HG02943 (cell line): ENCODE results near the gene LGALS4.
A peak's percentile ranks its signal among the peaks of the same experiment; 100 is the strongest.
"Not testable (repeated sequence)": the region's sequence is repeated elsewhere in the genome, so short reads cannot be mapped to it uniquely, and the experiment has no call there.

Source experiments
- ATAC-seq: cut with Tn5 transposase; IDR thresholded peaks from one replicate; pipeline ENCODE4 v1.9.1; 2021; ENCODE audit warnings: mild to moderate bottlenecking, low read depth, moderate library complexity; ENCODE audit not compliant: unreplicated experiment

Gene LGALS4

DNA sequence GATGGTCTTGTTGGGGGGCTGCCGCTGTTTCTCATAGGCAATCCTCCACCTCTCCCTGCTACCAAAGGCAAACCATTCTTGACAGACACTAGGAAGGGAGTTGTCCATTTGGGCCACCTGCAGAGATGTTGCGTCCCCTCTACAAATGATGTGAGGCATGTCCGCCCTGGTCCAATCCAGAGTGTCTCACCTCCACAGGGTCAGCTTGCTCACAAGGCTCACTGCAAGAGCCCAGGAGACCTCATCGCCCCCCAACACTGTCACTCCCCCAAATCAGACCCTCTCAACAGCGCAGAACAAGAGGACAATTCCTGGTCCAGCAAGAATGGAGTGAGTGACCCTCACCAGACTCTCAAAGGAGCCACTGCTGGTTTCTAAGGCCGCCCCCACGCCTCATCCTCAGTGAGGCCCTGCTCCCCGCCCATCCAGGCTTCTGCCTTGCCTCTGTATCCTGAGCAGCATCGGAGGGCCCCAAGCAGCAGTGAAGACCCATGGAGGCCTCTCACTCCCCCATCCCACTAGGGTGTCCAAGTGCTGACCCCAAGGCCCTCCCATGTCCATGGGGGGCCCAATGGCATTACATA lies 30.5 kb upstream of the LGALS4 start:
- no peak for ATAC-seq

DNA sequence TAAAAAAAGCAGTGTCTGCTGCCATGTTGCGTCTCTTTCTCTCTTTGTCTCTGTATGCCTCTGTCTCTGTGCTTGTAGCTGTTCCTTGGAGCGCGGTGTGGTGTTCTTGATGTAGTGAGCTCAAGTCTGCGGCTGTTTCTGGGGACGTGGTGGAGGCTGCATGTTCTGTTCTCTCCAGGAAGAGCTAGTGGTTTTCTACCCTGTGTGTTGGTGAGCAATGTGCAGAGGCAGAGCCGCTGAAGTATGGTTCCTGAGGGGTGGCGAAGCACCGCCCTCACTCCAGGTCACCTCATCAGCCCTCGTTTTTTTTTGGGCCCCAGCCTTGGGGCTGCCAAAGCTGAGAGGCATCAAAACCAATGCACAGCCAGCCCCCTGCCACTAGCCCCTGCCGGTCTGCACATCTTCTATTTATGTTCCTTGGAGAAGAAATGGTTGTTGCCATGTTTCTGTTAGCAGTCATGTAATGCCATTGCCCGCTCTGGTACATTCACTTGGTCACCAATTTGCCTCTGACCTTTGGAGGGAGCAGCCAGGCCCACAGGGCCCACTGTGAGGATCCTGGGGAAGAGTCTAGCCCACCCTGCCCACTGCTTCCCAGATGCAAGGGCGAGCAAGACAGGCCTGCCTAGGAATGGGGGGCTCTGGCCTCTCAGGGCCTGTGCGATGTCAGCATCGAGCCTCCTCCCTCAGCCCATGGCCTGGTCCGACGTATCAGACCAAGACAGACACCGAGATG lies 29.9 kb upstream of the LGALS4 start:
- no peak for ATAC-seq

DNA sequence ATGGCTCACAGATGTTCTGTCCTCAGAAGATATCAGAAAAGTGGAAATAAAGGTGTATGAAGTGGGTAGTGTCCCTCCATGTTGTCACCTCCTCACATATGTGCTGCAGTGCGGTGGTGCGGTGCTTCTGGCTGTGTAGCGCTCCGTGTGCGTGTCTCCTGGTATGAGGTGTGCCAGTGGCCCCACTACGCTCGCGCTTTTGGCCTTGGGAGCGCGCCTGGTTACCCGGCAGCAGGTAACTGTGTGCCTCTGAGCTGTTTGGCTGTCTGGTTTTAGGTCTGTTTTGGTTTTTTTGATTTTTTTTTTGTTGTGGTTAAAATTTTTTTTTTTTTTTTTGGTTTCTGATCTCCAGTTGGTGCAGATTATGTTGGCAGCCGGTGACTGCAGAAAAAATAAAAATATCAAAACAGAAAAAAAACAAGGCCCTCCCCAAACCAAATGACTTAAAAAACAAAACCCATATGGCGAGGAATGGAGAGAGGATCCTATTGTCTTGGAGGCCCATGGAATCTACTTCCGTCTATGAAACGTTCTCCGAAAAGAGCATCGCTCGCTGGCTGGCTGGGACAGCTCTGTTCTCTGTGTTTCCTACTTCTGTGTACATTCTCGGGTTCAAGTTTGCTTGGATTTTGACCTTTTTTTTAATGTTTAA lies 29.2 kb upstream of the LGALS4 start:
- no peak for ATAC-seq

DNA sequence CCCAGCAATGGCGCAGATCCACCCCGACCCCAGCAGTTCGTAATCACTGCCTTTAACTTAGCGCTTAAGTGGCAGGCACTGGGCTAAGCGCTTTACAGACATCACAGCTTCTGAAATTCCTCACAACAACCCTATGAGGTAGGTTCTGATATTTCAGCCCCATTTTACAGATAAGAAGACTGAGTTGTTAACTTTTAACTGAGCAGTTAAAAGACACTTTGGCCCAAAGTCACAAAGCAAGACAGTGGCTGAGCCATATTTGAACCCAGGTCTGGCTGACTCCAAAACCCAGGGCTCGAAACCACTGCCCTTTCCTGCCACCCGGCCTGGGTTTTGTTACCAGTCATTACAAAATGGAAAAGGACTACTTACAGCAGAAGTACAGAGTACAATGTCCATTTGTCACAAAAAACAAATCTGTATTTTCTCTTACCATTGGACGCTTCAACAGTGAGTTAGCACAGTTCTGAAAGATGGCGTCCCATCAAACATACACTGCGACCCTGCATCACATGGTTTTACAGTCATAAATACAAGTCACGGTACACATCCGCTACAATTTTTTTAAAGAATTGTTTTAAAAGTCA lies 28.5 kb upstream of the LGALS4 start:
- no peak for ATAC-seq

DNA sequence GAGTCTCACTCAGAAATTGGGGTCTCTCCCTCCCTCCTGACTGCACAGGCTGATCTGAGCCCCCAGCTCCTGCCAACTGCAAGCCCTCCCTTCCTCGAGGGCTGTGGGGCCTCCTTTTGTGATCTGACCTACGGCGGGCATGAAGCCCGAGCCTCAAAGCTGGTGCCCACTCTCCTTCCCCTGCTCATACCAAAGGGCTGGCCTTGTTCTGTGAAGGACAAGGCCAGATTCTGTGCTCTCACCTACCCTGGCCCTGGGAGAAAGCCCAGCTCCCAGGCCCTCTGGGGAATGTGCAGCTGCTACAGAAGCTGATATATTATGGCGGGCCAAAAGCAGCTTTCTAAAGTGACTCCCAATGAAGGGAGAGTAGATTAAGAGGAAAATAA lies 27.8 kb upstream of the LGALS4 start:
- ATAC-seq: no peak

DNA sequence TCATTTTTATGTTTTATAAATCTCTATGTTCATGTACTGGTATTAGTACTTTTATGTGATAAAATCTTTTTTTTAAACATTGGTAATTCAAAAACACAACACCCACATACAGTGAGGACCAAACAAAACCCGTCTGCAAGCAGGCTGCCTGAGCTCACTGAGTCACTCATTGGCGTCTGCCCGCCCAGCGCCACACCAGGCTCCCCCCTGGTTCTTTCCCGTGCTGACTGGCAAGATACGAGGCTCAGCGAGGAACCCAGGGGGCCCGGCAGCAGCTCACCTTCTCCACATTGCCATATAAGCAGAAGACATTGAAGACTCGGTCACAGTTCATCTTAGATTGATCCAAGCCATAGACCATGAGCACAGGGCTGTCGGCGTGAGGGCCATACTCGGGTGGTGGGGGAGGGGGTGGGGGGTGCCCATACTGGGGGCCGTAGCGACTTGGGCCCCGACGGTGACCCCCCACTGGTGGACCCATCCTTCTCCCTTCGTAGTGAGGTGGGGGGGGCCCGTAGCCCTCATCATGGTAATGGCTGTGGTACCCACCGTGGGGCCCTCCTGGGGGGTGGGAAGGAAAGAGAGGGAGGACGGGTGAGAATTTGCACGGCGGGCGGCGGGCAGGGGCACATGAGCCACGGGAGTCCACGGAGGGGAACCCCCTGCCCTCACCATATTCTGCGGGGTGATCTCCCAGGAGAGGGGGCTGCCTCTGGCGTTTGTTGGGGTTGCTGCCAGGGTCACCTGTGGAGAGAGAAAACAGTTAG lies 27.3 kb upstream of the LGALS4 start:
- no peak for ATAC-seq

DNA sequence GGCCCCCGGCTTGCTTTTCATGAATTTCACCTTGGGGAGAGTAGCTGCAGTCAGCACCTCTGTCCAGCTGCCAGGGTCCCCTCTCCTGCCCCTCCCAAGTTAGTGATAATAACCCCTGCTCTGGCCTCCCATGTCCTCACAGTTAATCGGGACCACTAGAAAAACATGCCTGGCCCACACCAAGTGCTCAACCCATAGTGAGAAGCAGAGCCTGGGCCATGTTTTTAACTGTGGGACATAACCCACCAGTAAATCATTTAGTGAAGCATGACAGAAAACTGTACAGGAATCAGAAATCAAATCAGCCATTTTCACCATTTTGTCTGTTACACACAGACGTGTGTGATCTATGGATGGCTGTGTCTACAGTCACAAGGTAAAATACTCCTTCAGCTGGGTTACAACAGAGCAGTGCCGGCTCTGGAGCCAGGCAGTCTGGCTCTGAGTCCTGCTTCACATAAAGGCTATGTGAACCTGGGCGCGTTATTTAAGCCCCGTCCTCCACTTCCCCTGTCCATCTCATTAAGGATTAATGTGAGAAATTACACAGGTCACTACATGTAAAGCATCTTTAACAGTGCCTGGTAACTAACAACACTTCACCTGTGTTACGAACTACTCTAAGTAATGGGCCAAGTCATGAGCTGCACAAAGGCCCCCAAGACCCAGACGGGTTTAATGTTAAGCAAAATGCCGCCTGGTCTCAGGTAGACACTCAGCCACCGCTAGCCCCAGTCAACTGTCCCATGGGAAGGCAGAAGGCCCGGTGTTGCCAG lies 26.4 kb upstream of the LGALS4 start:
- no peak for ATAC-seq

DNA sequence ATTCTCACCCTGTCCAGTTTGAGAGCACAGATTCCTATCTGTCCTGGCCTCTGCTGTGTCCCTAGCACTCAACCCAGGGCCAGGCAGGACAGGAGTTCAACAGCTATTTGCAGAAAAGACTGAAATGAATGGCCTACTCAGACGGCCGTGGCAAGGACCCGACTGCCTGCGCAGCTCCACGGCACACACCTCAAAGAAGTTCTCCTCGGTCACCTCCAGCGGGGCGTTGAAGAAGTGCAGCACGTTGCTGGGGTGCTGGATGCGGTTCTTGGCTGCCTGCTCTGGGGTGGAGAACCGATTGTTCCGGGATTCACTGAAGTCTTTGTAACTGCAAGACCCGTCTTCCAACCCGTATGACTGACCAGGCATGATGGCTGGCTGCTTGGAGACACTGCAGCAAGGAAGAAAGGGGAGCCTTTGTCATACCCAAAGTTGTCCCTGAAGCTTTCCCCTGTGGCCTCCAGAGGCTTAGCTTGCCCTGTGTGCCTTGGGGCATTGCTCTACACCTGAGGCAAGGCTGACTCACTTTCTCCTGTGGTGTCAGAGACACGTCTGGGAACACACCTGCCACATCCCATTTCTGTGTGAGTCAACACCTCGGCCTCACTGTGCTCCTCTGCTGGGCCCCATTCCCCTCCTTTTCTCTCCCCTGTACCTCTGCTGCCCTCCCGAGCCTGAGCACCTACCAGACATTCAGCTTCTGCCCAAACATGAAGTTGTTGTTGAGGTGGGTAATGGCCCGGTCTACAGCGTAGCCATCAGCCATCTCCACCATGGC lies 25.7 kb upstream of the LGALS4 start:
- no peak for ATAC-seq

DNA sequence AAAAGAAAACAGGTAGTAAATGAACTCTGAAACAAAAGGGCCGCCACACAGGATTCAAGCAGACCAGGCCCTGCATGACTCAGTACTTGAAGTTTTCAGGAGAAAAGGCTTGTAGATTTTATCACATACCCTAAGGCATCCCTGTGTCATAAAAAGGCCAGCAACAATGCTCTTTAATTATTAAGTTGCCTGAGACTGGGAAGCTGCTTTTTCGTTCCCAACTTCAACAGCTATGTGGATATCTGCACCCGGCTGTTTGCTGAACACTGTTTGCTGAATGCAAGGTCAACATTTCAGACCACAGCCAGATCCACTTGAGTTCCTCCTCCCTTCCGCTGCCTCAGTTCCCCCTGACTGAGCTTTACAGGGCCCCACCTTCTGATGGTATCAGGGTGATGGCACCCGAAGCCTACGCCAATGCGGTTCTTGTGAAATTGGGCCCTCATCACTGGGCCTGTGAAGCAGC lies 24.9 kb upstream of the LGALS4 start:
- ATAC-seq: no peak

DNA sequence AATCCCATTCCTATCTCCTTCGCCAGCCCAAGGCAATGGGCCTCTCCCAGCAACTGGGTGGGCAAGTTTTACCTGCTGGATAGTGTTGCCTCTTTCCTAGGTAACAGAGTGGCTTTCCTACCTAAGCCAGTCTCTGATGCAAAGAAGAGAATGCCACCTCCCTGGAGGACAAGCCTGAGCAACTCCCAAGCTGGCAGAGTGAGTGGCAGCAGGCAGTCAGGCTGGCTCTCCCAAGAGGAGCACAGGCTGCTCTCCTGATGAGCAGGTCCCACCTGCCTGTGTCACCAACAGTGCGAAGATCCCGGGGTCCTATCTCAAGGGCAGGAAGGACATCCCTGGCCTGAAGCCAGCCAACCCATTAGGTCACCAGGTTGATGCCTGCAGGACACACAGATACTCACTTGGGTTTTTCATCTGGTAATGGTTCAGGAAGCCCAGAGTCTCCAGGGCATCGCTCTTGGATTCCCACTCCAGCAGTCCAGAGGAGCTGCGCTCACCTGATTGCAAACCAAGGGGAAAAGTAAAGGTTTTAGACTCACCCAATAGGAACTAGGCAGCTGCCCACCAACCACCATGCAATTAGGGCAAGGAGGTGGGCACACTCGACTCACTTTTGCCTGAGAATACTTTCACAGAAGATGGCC lies 24.4 kb upstream of the LGALS4 start:
- no peak for ATAC-seq

DNA sequence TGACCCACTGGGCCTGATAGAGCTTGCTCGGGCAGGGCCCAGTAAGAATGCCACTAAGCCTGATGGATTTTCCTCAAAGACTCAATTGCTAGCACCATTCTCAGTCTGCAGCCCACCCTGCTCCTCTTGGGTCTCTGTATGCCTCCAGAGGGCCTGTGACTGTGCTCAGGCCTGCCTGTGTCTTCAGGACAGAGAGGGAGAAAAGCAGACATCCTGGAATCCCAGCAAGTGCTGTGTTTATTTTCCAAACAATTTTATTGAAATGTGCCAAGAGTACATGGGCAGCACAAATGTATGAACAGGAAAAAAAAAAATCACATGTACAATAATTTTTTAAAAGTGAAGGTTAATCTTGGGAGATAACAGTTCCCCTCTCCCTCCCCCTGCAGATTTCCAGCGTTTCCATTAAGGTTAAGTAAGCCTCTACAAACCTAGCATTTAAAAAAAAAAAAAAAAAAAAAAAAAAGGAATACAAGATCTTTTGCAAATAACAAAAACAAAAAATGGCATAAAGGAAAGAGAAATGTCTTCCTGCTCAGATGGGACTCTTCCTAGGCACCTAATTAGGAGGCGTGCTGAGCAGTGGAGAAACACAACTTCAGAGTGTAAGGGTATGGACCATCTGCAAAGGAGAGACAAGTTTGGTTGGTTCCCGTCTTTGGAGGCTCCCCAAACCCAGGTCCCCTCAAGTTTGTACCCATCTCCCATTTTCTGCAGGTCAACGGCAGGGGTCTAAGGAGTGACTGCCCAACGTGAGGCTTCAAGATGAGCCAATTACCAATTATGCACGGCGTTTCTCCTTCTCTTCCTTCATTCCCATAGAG lies 23.6 kb upstream of the LGALS4 start:
- ATAC-seq: no peak

DNA sequence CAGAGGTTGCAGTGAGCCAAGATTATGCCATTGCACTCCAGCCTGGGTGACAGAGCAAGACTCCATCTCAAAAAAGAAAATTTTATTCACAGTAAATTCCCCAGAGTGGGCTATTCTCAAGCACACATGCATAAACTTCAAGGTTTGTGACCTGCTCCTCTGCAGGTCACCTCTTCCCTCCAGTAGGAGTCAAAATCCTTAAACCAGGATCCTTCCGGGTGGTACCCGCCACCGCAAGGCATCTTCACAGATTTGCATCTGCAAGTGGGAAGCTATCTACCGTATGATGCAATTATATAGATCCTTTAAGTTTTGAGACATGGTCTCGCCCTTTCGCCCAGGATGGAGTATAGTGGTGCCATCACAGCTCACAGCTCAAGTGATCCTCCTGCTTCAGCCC lies 21.8 kb upstream of the LGALS4 start:
- ATAC-seq: no peak

DNA sequence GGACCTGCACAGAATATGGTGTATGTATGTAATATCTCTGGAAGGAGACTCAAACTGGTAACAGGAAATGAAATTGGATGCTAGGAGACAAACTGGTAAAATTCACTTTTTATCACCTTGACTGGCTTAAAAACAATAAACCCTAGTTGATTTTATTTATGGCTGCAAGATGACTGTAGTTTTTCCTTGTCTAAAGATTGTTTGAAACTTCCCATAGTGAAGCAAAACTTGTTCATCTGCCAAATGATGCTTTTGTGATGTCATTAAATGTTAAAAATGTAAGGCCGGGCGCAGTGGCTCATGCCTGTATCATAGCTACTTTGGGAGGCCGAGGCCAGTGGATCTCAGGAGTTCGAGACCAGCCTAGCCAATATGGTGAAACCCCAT lies 21.4 kb upstream of the LGALS4 start:
- ATAC-seq: no peak

DNA sequence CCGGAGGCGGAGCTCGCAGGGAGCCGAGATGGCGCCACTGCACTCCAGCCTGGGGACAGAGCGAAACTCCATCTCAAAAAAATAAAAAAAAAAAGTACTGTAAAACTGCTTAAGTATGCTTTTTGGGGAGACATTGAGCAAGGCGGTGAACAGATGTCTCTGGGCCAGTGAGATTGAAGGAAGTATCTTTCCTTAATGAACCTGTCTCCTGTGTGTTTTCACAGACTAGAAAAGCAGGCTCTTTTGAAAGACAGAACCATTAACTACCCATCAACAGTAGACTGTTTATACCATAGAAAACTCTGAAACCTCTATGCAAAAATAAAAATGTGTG lies 20.3 kb upstream of the LGALS4 start:
- ATAC-seq: no peak

DNA sequence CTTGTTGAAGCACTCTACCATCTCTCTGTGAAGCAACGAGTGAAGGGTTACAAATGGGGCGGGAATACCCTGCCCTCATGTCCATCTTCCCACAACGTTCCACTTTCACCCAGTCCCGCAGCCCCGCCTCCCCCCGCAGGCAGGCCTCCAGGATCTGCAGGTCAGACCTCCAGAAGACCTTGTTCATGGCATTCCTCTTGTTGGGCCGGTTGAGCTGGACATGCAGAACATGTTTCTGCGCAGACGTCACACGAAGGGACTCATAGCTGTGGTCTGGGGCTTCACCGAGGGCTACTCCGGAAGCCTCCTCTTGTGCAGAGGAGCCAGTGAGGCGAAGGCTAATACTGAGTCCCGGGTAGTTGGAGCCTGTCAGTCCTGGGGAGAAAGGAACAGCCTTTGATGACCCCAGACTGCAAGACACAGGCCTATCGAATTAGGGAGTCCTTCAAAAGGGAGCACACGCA lies 18.4 kb upstream of the LGALS4 start:
- peak; percentile 43 for ATAC-seq

DNA sequence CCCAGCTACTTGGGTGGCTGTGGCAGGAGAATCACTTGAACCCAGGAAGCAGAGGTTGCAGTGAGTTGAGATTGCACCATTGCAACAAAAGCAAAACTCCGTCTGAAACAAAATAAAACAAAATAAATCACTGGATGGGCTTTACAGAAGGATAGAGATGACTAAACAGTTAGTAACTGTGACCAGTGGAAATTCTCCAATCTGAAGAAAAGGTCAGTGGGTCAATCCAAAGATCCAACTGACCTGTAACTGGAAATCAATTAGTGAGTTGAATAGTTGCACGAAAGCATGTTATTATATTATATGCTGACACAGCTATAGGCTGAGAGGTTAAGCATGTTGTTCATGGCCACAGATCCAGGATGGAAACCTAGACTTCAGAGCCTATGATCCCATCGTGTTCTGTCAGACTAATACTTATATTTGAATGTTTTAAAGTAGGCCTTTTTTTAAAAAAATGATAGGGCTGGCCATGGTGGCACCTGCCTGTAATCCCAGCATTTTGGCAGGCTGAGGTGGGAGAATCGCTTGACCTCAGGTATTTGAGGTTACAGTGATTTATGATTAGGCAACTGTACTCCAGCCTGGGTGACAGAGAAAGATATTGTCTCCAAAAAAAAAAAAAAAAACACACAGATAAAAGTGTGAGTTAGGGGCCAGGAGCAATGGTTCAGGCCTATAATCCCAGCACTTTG lies 17.4 kb upstream of the LGALS4 start:
- no peak for ATAC-seq

DNA sequence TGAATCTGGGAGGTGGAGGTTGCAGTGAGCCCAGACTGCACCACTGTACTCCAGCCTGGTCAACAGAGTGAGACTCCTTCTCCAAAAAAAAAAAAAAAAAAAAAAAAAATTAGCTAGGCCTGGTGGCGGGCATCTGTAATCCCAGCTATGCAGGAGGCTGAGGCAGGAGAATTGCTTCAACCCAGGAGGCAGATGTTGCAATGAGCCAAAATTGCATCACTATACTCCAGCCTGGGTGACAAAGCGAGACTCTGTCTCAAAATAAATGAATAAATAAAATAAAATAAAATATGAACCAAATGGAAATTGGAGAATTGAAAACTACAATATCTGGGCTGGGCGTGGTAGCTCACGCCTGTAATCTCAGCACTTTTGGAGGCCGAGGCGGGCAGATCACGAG lies 16.5 kb upstream of the LGALS4 start:
- not testable (repeated sequence) for ATAC-seq
